ENCODE measurements around the gene TREML4.
A peak's percentile ranks its signal among the peaks of the same experiment; 100 is the strongest.

Gene TREML4

DNA sequence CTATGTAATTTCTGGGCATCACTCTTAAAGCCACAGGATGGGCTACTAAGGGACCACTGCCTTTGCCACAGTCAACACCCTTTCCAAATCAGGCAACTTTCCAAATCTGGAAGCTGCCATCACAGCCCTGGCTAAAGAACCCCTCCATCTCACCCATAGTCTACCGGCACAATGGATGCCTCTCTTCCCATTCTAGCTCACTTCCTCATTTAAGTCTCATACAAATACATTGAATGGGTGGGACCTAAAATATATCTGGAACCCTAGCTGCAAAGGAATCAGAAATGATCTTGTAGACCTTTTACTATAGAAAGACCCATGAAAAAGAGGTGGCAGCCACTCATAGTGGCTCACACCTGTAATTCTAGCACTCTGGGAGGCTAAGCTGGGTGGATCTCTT, 3.3 kb upstream of the TREML4 start:
- H3K4me3 ChIP-seq (ENCODE audit: low read length, poor library complexity, severe bottlenecking): no peak overlapping the region
- H4K20me1 ChIP-seq (ENCODE audit: insufficient read depth, low read length, poor library complexity, severe bottlenecking): no peaks in the 10 kb centered on the region
- H3K9me3 ChIP-seq (ENCODE audit: insufficient read depth, low read depth, low read length): no peaks in the 10 kb centered on the region
- H3K79me2 ChIP-seq (ENCODE audit: insufficient read depth, low read length): no peaks in the 10 kb centered on the region
- H3K4me2 ChIP-seq (ENCODE audit: low read depth, low read length, poor library complexity, severe bottlenecking): no peak overlapping the region
- H3K27me3 ChIP-seq (ENCODE audit: insufficient read depth, low read length, poor library complexity, severe bottlenecking): no peaks in the 10 kb centered on the region
- H3K36me3 ChIP-seq (ENCODE audit: insufficient read depth, low read length): no peaks in the 10 kb centered on the region
- no peak overlapping the region for H3K9ac ChIP-seq (ENCODE audit: low read depth, low read length, poor library complexity, severe bottlenecking)
- no peaks in the 10 kb centered on the region for H3F3A ChIP-seq (ENCODE audit: low read depth)
- no peaks in the 10 kb centered on the region for H3K9me2 ChIP-seq (replicated peaks; ENCODE audit: low read depth, low read length)
- no peak for TF ChIP-seq EZH2phosphoT487 (IDR thresholded peaks at IDR 0.05; ENCODE audit: borderline replicate concordance)
- TF ChIP-seq, protein P1, sequence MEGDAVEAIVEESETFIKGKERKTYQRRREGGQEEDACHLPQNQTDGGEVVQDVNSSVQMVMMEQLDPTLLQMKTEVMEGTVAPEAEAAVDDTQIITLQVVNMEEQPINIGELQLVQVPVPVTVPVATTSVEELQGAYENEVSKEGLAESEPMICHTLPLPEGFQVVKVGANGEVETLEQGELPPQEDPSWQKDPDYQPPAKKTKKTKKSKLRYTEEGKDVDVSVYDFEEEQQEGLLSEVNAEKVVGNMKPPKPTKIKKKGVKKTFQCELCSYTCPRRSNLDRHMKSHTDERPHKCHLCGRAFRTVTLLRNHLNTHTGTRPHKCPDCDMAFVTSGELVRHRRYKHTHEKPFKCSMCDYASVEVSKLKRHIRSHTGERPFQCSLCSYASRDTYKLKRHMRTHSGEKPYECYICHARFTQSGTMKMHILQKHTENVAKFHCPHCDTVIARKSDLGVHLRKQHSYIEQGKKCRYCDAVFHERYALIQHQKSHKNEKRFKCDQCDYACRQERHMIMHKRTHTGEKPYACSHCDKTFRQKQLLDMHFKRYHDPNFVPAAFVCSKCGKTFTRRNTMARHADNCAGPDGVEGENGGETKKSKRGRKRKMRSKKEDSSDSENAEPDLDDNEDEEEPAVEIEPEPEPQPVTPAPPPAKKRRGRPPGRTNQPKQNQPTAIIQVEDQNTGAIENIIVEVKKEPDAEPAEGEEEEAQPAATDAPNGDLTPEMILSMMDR (conservative IDR thresholded peaks at IDR 0.05; ENCODE audit: low read length): no peak
- no peak overlapping the region for H2AFZ ChIP-seq (ENCODE audit: low read length)
- peaks cover 12% of the 10 kb centered on the region for H3K4me1 ChIP-seq (ENCODE audit: insufficient read depth, low read length, poor library complexity, severe bottlenecking)

DNA sequence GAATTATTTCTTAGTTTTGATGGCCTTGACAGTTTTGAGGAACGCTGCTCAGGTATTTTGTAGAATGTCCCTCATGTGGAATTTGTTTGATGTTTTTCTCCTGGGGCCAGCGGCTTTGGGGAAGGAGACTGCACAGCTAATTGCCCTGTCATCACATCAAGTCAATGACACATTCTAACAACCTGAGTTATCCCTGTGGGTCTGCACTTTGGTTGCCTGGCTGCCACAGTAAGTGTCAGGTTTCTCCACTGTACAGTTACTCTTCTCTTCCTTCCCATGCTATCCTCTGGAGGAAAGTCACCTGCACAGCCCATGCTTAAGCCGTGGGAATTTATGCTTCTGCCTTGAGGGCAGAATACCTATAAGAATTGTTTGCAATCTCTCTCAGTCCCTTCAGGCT, 1.4 kb upstream of the TREML4 start:
- H2AFZ ChIP-seq (ENCODE audit: low read length): no peak overlapping the region
- H3K9me2 ChIP-seq (replicated peaks; ENCODE audit: low read depth, low read length): no peaks in the 10 kb centered on the region
- no peak overlapping the region for H3K4me3 ChIP-seq (ENCODE audit: low read length, poor library complexity, severe bottlenecking)
- no peaks in the 10 kb centered on the region for H3K27me3 ChIP-seq (ENCODE audit: insufficient read depth, low read length, poor library complexity, severe bottlenecking)
- no peaks in the 10 kb centered on the region for H3K79me2 ChIP-seq (ENCODE audit: insufficient read depth, low read length)
- H3F3A ChIP-seq (ENCODE audit: low read depth): no peaks in the 10 kb centered on the region
- no peaks in the 10 kb centered on the region for H3K9me3 ChIP-seq (ENCODE audit: insufficient read depth, low read depth, low read length)
- H3K4me1 ChIP-seq (ENCODE audit: insufficient read depth, low read length, poor library complexity, severe bottlenecking): peaks cover 10% of the 10 kb centered on the region
- TF ChIP-seq, protein P1 (conservative IDR thresholded peaks at IDR 0.05; ENCODE audit: low read length): no peak
- TF ChIP-seq EZH2phosphoT487 (IDR thresholded peaks at IDR 0.05; ENCODE audit: borderline replicate concordance): no peak
- no peaks in the 10 kb centered on the region for H4K20me1 ChIP-seq (ENCODE audit: insufficient read depth, low read length, poor library complexity, severe bottlenecking)
- no peak overlapping the region for H3K4me2 ChIP-seq (ENCODE audit: low read depth, low read length, poor library complexity, severe bottlenecking)
- no peaks in the 10 kb centered on the region for H3K36me3 ChIP-seq (ENCODE audit: insufficient read depth, low read length)
- H3K9ac ChIP-seq (ENCODE audit: low read depth, low read length, poor library complexity, severe bottlenecking): no peak overlapping the region

DNA sequence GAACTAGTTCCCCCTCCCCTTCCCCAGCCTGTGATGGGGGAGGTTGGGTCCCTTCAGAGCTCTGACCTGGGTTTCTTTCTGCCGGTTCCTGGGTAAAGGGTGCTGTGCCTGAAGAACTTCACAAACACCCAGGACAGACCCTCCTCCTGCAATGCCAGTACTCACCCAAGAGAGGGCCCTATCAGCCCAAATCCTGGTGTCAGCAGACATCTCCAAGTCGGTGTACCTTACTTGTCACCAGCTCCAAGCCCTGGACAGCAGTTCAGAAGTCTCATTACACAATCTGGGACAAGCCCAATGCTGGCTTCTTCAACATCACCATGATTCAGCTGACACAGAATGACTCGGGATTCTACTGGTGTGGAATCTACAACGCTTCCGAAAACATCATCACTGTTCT, 467 bp downstream of the TREML4 start:
- H3F3A ChIP-seq (ENCODE audit: low read depth): no peaks in the 10 kb centered on the region
- no peaks in the 10 kb centered on the region for H3K27me3 ChIP-seq (ENCODE audit: insufficient read depth, low read length, poor library complexity, severe bottlenecking)
- H3K4me3 ChIP-seq (ENCODE audit: low read length, poor library complexity, severe bottlenecking): no peak overlapping the region
- H3K36me3 ChIP-seq (ENCODE audit: insufficient read depth, low read length): no peaks in the 10 kb centered on the region
- H4K20me1 ChIP-seq (ENCODE audit: insufficient read depth, low read length, poor library complexity, severe bottlenecking): no peaks in the 10 kb centered on the region
- no peak overlapping the region for H3K4me2 ChIP-seq (ENCODE audit: low read depth, low read length, poor library complexity, severe bottlenecking)
- no peaks in the 10 kb centered on the region for H3K4me1 ChIP-seq (ENCODE audit: insufficient read depth, low read length, poor library complexity, severe bottlenecking)
- no peak overlapping the region for H2AFZ ChIP-seq (ENCODE audit: low read length)
- TF ChIP-seq, protein P1 (conservative IDR thresholded peaks at IDR 0.05; ENCODE audit: low read length): peak; percentile 49
- no peak for TF ChIP-seq EZH2phosphoT487 (IDR thresholded peaks at IDR 0.05; ENCODE audit: borderline replicate concordance)
- no peak overlapping the region for H3K9ac ChIP-seq (ENCODE audit: low read depth, low read length, poor library complexity, severe bottlenecking)
- no peaks in the 10 kb centered on the region for H3K9me3 ChIP-seq (ENCODE audit: insufficient read depth, low read depth, low read length)
- H3K79me2 ChIP-seq (ENCODE audit: insufficient read depth, low read length): no peaks in the 10 kb centered on the region
- H3K9me2 ChIP-seq (replicated peaks; ENCODE audit: low read depth, low read length): no peaks in the 10 kb centered on the region
